CD4-positive, alpha-beta memory T cell (primary cell): ENCODE results near the gene DUSP14. TPM values are rescaled to one million over a fixed set of nuclear protein-coding genes. Genes with fewer than 3 reads are reported as not detected.

Experiments
- CTCF ChIA-PET: fragments of 350-600 bp; sonication (Branson Sonifier 250); formaldehyde crosslinking; loops from one replicate; lab custom pipeline; 2021; ENCODE audit warnings: inconsistent platforms; ENCODE audit not compliant: partially characterized antibody; lab: Charles Lee
- POLR2A ChIA-PET: fragments of 350-600 bp; sonication (Branson Sonifier 250); formaldehyde crosslinking; loops from one replicate; lab custom pipeline; 2021; ENCODE audit not compliant: partially characterized antibody; lab: Charles Lee
- DNase-seq, 5 donors: peaks; one replicate each; pipeline versions ENCODE4 v3.0.0 to v3.0.0-alpha.2; 2020 to 2022; ENCODE audit warnings: mixed read lengths in 1 of 5
- H3K27ac ChIP-seq: one replicate; pipeline ENCODE4 v1.7.0; 2013; ENCODE audit warnings: low read depth, low read length
- H3K27me3 ChIP-seq: 2 replicates; pipeline ENCODE4 v1.7.0; 2013; ENCODE audit warnings: mild to moderate bottlenecking, low read length, moderate library complexity; ENCODE audit not compliant: insufficient read depth
- H3K36me3 ChIP-seq: 2 replicates; pipeline ENCODE4 v1.7.0; 2013; ENCODE audit warnings: mild to moderate bottlenecking, low read length, moderate library complexity; ENCODE audit not compliant: insufficient read depth
- H3K4me1 ChIP-seq: 2 replicates; pipeline ENCODE4 v1.7.0; 2013; ENCODE audit warnings: mild to moderate bottlenecking, low read length, moderate library complexity; ENCODE audit not compliant: insufficient read depth
- H3K4me3 ChIP-seq, 2 donors: one replicate each; pipeline ENCODE4 v1.7.0; 2013; ENCODE audit warnings: low read length in 2 of 2, mild to moderate bottlenecking in 1 of 2
- H3K9me3 ChIP-seq, 2 donors: one replicate each; pipeline ENCODE4 v1.7.0; 2013; ENCODE audit warnings: low read length in 2 of 2, control low read depth in 1 of 2; ENCODE audit not compliant: control insufficient read depth in 1 of 2
- H3K27ac Mint-ChIP-seq, 7 donors: one replicate each; pipeline ENCODE4 v1.8.0; 2020 to 2021; ENCODE audit warnings: mixed read lengths in 7 of 7, mild to moderate bottlenecking in 6 of 7, inconsistent platforms in 3 of 7, moderate library complexity in 3 of 7
- H3K27me3 Mint-ChIP-seq, 2 donors: one replicate each; pipeline ENCODE4 v1.8.0; 2020 to 2021; ENCODE audit warnings: mixed read lengths in 2 of 2
- H3K36me3 Mint-ChIP-seq, 2 donors: one replicate each; pipeline ENCODE4 v1.8.0; 2020 to 2021; ENCODE audit warnings: mixed read lengths in 2 of 2, inconsistent platforms in 1 of 2, mild to moderate bottlenecking in 1 of 2
- H3K4me1 Mint-ChIP-seq, 4 donors: one replicate each; pipeline ENCODE4 v1.8.0; 2020 to 2021; ENCODE audit warnings: mixed read lengths in 4 of 4, mild to moderate bottlenecking in 1 of 4
- H3K4me3 Mint-ChIP-seq, 8 donors: one replicate each; pipeline ENCODE4 v1.8.0; 2020 to 2021; ENCODE audit warnings: mixed read lengths in 8 of 8, mild to moderate bottlenecking in 7 of 8, moderate library complexity in 6 of 8, inconsistent platforms in 3 of 8
- H3K9me3 Mint-ChIP-seq, 8 donors: one replicate each; pipeline ENCODE4 v1.8.0; 2020 to 2021; ENCODE audit warnings: mixed read lengths in 8 of 8, mild to moderate bottlenecking in 5 of 8, inconsistent platforms in 3 of 8, moderate library complexity in 1 of 8
- intact Hi-C: fragments of 100-400 bp; cut with micrococcal nuclease; formaldehyde crosslinking; loops from one replicate; pipeline ENCODE4 v1.15.1; 2023
- polyA plus RNA-seq, 2 donors: library from polyadenylated mRNA; unstranded; fragments of 300-500 nt; fragmentation: Illumina TruSeq; gene quantifications; one replicate each; pipeline ENCODE4 v1.2.3, GENCODE V29; 2021
- total RNA-seq, 2 experiments: library from RNA; stranded (reverse); gene quantifications; one replicate each; pipeline ENCODE4 v1.2.3, GENCODE V29; 2021

The DUSP14 gene
- total and polyA plus RNA-seq, 4 experiments from 2014 or later = 6.6 to 17.6 (median 11.8) TPM

DNA sequence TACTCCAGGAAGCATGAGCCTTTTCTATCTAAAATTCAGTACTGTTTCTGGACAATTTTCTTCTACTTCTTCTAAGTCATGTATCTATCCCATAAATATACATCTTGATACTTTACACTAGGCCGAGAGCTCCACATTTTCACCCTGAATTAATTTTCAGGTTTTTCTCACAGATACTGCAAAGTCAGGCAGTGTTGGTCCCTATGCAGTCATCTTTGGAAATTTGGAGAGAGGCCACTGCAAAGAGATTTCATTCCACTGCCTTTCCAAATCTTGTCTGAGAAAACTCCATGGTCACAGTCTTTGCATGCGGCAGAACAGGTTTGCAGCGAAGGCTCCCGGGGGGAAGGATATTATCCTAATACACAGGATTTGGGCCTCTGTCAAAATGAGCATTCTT, 28.2 kb downstream of the DUSP14 start:
- H3K27ac ChIP-seq = no peak overlapping the region
- Mint-ChIP-seq H3K27ac (no peak overlapping the region), H3K4me3 (no peak overlapping the region), H3K4me1 (peaks cover 4 to 25% (median 8%) of the 10 kb centered on the region in 4 donors), H3K36me3 (peaks cover 52 to 76% of the 10 kb centered on the region in 2 donors), H3K9me3 (no peaks in the 10 kb centered on the region), H3K27me3 (no peaks in the 10 kb centered on the region)
- ChIA-PET CTCF (no interaction called here), POLR2A (no interaction called here)
- H3K4me1 ChIP-seq = peaks cover 5% of the 10 kb centered on the region
- H3K4me3 ChIP-seq = no peak overlapping the region
- intact Hi-C loops = no loop called here
- peaks cover 60% of the 10 kb centered on the region for H3K36me3 ChIP-seq
- DNase-seq = no peak
- H3K9me3 ChIP-seq = no peaks in the 10 kb centered on the region
- H3K27me3 ChIP-seq = no peaks in the 10 kb centered on the region

DNA sequence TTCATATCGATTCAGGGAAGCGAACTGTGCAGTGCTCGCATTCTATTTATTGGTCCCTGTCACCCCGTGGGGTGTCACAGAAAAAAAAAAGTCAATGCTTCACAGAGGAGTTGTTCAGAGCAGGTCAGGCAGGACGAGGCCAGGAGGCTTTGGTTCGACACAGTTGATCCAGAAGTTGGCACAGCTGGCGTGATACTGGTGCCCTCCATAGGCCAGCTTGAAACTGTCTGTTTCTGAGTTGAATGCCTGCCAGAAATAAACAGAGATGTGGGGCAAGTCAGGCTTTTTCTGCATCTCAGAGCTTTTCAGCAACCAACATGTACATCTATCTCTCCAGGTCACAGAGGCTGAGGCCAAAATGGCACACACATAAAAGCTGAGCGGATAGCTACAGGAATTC, 29.1 kb downstream of the DUSP14 start:
- no peak overlapping the region for H3K27ac ChIP-seq
- Mint-ChIP-seq H3K9me3 (no peaks in the 10 kb centered on the region), H3K27me3 (no peaks in the 10 kb centered on the region), H3K36me3 (peaks cover 50 to 76% of the 10 kb centered on the region in 2 donors), H3K4me3 (no peak overlapping the region), H3K4me1 (peaks cover 4 to 30% (median 11%) of the 10 kb centered on the region in 4 donors), H3K27ac (peak overlapping the region in 3 of 7 donors; percentile 24 to 82 (median 78))
- ChIA-PET CTCF (no interaction called here), POLR2A (no interaction called here)
- intact Hi-C loops = no loop called here
- H3K36me3 ChIP-seq = peaks cover 62% of the 10 kb centered on the region
- H3K4me1 ChIP-seq = peaks cover 5% of the 10 kb centered on the region
- H3K9me3 ChIP-seq = no peaks in the 10 kb centered on the region
- no peaks in the 10 kb centered on the region for H3K27me3 ChIP-seq
- H3K4me3 ChIP-seq = no peak overlapping the region
- DNase-seq = no peak

DNA sequence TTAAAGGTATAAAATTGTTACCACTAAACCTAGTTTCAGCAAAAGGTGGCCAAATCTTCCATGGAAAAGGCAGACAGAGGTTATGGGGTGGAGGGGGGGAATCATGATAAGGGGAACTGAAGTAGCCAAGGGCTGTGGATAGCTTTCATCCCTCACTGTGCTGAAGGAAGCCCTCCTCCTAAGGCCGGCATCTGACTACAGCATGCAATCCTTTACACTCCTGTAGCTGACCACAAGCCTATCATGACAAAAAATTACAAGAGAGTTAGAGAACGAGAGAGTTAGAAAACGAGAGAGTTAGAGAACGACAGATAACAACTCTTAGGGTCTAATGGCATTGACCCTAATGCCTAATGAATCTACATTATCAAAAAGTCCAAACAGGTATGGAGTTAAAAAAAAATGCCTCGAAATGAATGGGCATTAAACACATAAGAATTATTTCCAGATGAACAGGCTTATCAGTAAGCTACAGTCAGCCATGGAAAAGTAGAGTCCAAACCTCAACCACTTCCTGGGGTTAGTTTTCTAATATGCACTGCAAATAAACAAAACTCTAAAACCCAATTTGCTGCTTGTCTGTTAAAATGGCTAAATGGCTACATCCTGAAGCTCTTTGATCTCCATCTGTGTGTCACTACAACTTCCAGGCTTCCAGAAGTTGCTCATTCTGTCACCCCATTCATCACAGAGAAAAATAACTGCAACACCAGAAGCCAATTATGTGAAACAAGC, 29.7 kb downstream of the DUSP14 start:
- H3K9me3 ChIP-seq = no peaks in the 10 kb centered on the region
- no peak overlapping the region for H3K4me3 ChIP-seq
- intact Hi-C loops = no loop called here
- no peak overlapping the region for H3K4me3 Mint-ChIP-seq
- no peaks in the 10 kb centered on the region for H3K27me3 Mint-ChIP-seq
- DNase-seq = no peak
- peaks cover 4 to 31% (median 11%) of the 10 kb centered on the region in 4 donors for H3K4me1 Mint-ChIP-seq
- ChIA-PET CTCF (interaction anchor here (0.6 kb wide), 1 partner anchor 14 kb away, joined by 3 read pairs; no protein-coding TSS in a partner anchor), POLR2A (no interaction called here)
- no peaks in the 10 kb centered on the region for H3K27me3 ChIP-seq
- H3K27ac ChIP-seq = no peak overlapping the region
- H3K36me3 Mint-ChIP-seq = peaks cover 55 to 78% of the 10 kb centered on the region in 2 donors
- H3K4me1 ChIP-seq = peaks cover 5% of the 10 kb centered on the region
- no peaks in the 10 kb centered on the region for H3K9me3 Mint-ChIP-seq
- peak overlapping the region in 4 of 7 donors; percentile 21 to 82 (median 74) for H3K27ac Mint-ChIP-seq
- H3K36me3 ChIP-seq = peaks cover 66% of the 10 kb centered on the region

GRCh38 chr17:37520174-37520573, 30.5 kb downstream of the DUSP14 start:
- POLR2A ChIA-PET = no interaction called here
- CTCF ChIA-PET = interaction anchor here (0.6 kb wide), 1 partner anchor 13 kb away, joined by 3 read pairs; no protein-coding TSS in a partner anchor

DNA sequence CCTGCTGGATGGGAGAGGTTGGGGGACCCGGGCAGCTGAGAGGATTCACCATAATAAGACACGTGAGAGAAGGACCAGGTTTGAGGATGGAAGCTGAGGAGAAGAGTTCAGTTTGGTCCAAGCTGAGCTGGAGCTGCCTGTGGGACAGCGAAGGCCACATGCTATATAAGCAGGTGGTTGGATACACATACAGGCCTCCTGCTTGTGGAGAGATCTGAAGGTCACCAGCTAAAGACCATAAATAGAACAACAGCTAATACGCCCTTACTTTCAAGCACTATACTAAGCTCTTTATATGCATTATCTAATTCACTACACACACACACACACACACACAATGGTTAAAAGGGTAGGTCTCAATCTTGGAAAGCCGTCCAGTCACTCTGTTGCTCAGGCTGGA, 32.1 kb downstream of the DUSP14 start:
- no peaks in the 10 kb centered on the region for H3K9me3 ChIP-seq
- Mint-ChIP-seq H3K36me3 (peaks cover 50 to 81% of the 10 kb centered on the region in 2 donors), H3K4me1 (peaks cover 4 to 31% (median 11%) of the 10 kb centered on the region in 4 donors), H3K27ac (peak overlapping the region in 5 of 7 donors; percentile 24 to 74 (median 54)), H3K9me3 (no peaks in the 10 kb centered on the region), H3K27me3 (no peaks in the 10 kb centered on the region), H3K4me3 (no peak overlapping the region)
- H3K4me3 ChIP-seq = no peak overlapping the region
- H3K36me3 ChIP-seq = peaks cover 69% of the 10 kb centered on the region
- H3K4me1 ChIP-seq = peaks cover 5% of the 10 kb centered on the region
- intact Hi-C loops = no loop called here
- DNase-seq = no peak
- CTCF ChIA-PET = no interaction called here
- POLR2A ChIA-PET = no interaction called here
- H3K27ac ChIP-seq = no peak overlapping the region
- no peaks in the 10 kb centered on the region for H3K27me3 ChIP-seq

More at GRCh38 chr17:37520174-37520573, 30.5 kb downstream of the DUSP14 start:
- no peak overlapping the region for H3K4me3 ChIP-seq
- no peaks in the 10 kb centered on the region for H3K9me3 Mint-ChIP-seq
- DNase-seq = no peak
- no peak overlapping the region for H3K27ac ChIP-seq
- intact Hi-C loops = no loop called here
- H3K9me3 ChIP-seq = no peaks in the 10 kb centered on the region
- no peaks in the 10 kb centered on the region for H3K27me3 Mint-ChIP-seq
- no peaks in the 10 kb centered on the region for H3K27me3 ChIP-seq
- H3K36me3 ChIP-seq = peaks cover 71% of the 10 kb centered on the region
- H3K36me3 Mint-ChIP-seq = peaks cover 58 to 80% of the 10 kb centered on the region in 2 donors
- no peak overlapping the region for H3K4me3 Mint-ChIP-seq
- H3K4me1 ChIP-seq = peaks cover 5% of the 10 kb centered on the region
- H3K4me1 Mint-ChIP-seq = peaks cover 4 to 31% (median 11%) of the 10 kb centered on the region in 4 donors
- H3K27ac Mint-ChIP-seq = peak overlapping the region in 3 of 7 donors; percentile 18 to 73 (median 42)

DNA sequence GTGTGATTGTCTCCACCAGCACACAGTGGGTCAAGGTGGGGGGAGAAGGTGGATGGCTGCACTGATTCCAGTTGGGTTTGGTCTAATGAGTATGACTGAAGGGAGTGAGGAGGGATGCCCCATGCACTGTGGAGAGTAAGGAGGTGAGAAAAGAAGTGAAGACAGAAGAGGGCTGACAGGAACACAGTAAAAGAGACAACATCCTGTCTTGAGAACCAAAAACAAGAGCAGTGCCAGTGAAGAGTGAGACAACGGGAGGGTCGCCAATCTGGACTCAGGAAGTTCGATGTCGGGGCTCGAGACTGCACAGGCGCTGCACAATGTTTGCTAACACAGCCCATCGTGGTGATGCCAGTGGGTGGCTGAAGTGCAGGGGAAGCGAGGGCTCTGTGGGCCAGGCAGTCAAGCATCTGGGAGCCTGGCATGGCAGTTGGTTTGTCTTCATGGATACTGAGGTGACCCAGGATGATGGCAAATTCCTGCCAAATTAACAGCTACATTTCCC, 34.1 kb downstream of the DUSP14 start:
- H3K36me3 Mint-ChIP-seq = peaks cover 38 to 77% of the 10 kb centered on the region in 2 donors
- H3K27ac ChIP-seq = no peak overlapping the region
- no peaks in the 10 kb centered on the region for H3K27me3 Mint-ChIP-seq
- no peaks in the 10 kb centered on the region for H3K27me3 ChIP-seq
- H3K4me3 ChIP-seq = no peak overlapping the region
- no peaks in the 10 kb centered on the region for H3K9me3 ChIP-seq
- peaks cover 5% of the 10 kb centered on the region for H3K4me1 ChIP-seq
- ChIA-PET CTCF (no interaction called here), POLR2A (no interaction called here)
- H3K36me3 ChIP-seq = peaks cover 56% of the 10 kb centered on the region
- H3K4me3 Mint-ChIP-seq = no peak overlapping the region
- H3K27ac Mint-ChIP-seq = peak overlapping the region in 4 of 7 donors; percentile 5 to 84 (median 38)
- H3K4me1 Mint-ChIP-seq = peaks cover 4 to 31% (median 13%) of the 10 kb centered on the region in 4 donors
- intact Hi-C loops = no loop called here
- H3K9me3 Mint-ChIP-seq = no peaks in the 10 kb centered on the region
- no peak for DNase-seq

- no peaks in the 10 kb centered on the region for H3K27me3 Mint-ChIP-seq
- peaks cover 0 to 9% (median 5%) of the 10 kb centered on the region in 4 donors for H3K4me1 Mint-ChIP-seq
- no peak overlapping the region for H3K4me3 ChIP-seq
- H3K36me3 ChIP-seq = peaks cover 57% of the 10 kb centered on the region
- H3K9me3 ChIP-seq = no peaks in the 10 kb centered on the region
- no peaks in the 10 kb centered on the region for H3K27me3 ChIP-seq
- no peak overlapping the region for H3K4me3 Mint-ChIP-seq
- DNase-seq = peak; percentile 25 to 50 (median 38)
- H3K4me1 ChIP-seq = no peaks in the 10 kb centered on the region
- no peak overlapping the region for H3K27ac ChIP-seq
- CTCF ChIA-PET = interaction anchor here (0.7 to 1.8 kb wide), 7 partner anchors 14 to 265 kb away, joined by 3 to 9 read pairs (median 4); partner anchors contain the start of gene SYNRG
- H3K9me3 Mint-ChIP-seq = no peaks in the 10 kb centered on the region
- intact Hi-C loops = loop anchor here (1.0 kb wide), 2 partner anchors 82 to 264 kb away; partner anchors contain the start of gene SYNRG
- POLR2A ChIA-PET = interaction anchor here (0.6 kb wide), 2 partner anchors 36 to 82 kb away, joined by 3 read pairs; partner anchors contain the start of gene SYNRG
- H3K36me3 Mint-ChIP-seq = peaks cover 36 to 78% of the 10 kb centered on the region in 2 donors
- peak overlapping the region in 6 of 7 donors; percentile 14 to 81 (median 65) for H3K27ac Mint-ChIP-seq
These were observed 37.7 kb downstream of the DUSP14 start for GRCh38 chr17:37527249-37527851.
